A204.1 (cell line): Measurements from ENCODE around the gene CCND1.
A peak's percentile ranks its signal among the peaks of the same experiment; 100 is the strongest.

Source experiments
- FAIRE-seq: peaks from 2 replicates; lab custom pipeline; 2012; peaks lifted over from hg19 to GRCh38; lab: Jason Lieb, UNC

Gene CCND1

DNA sequence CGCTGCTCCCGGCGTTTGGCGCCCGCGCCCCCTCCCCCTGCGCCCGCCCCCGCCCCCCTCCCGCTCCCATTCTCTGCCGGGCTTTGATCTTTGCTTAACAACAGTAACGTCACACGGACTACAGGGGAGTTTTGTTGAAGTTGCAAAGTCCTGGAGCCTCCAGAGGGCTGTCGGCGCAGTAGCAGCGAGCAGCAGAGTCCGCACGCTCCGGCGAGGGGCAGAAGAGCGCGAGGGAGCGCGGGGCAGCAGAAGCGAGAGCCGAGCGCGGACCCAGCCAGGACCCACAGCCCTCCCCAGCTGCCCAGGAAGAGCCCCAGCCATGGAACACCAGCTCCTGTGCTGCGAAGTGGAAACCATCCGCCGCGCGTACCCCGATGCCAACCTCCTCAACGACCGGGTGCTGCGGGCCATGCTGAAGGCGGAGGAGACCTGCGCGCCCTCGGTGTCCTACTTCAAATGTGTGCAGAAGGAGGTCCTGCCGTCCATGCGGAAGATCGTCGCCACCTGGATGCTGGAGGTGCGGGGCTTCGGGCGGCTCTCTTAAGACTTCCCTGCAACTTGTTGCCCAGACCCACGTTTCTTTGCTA lies at the start of gene CCND1:
Gene CCND1 (plus strand): TSS at position 162 of the 587 bp plus-strand sequence. CDS start 158 bp downstream, at position 320.
- no peak for FAIRE-seq

DNA sequence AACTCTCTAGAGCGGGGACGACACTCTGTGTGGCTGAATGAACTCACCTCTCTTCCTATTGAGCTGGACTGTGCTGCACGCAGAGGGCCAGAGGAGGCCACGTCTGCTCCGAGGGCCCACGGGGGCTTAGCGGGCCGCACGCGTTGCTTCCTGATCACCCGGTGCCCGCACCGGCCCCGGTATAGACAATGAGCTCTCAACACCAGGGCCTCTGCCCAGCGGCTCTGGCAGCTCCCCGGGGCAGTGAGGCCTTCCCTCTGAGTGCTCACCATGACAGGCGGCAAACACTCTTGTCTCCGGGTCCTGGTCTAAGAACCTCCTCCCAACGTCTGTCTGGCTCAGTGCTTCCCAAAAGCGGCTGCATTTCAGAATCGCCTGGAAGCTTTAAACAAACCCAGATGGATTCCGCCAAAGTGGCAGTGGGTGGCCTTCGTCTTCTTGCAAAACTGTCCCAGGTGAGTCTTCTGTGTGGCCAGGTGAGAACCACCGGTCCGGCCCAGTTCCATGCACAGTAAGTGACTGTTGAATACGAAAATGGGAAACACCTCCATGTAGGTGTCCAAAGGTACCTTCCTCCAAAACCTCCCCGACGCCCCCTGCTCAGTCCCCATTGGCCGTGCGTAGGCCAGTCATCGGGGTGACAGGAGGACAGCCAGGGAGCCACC lies 47.8 kb upstream of the CCND1 start:
- no peak for FAIRE-seq

DNA sequence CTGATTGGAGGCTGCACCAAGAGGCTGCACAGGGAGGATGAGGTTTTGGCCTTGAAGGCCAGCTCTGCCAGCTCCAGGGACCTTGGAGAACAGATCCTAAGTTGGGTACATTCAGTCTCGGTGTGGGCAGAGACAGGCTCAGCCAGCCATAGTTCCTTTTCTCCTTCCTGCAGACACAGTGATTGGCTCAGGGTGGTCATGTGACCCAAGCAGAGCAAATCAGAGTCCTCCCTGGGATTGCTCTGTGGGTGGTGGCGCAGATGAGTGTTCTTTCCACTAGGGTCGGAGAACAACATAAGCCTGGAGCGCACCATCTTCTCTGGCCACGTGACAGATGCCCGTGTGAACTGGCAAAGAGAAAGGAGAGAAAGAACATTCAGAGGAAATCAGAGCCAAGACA lies 47.1 kb upstream of the CCND1 start:
- no peak for FAIRE-seq

GRCh38 chr11:69594481-69594880 lies 46.5 kb upstream of the CCND1 start:
- FAIRE-seq = no peak

DNA sequence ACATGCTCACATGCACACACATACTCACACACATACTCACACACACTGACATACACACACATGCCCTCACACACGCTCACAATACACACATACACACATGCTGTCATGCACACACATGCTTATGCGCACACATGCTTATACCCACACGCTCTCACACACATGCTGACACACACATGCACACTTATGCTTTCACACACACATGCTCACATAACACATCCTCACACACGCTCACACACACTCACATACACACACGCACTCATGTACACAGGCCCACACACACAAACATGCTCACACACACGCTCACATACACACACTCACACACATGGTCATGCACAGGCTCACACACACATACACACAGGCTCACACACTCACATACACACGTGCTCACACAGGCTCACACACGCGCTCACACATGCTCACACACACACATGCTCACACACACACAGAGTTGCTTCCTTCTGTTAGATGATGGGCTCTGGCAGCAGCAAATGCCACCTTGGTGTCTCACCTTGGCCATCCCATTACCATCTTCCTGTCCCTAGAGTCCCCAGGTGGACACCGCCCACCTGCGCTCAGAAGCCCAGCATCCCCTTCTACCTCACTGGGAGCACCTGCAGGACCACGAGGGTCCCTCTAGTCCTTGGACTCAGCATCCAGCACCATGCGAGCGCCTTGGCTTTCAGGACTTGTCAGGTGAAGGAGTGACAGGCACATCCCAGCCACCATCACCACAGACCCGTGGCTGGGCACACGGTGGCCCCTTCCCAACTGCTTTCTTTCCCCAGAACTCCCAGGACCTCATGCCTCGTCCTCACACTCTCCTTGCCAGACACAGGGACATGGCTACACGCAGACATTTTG lies 44.9 kb upstream of the CCND1 start:
- no peak for FAIRE-seq

DNA sequence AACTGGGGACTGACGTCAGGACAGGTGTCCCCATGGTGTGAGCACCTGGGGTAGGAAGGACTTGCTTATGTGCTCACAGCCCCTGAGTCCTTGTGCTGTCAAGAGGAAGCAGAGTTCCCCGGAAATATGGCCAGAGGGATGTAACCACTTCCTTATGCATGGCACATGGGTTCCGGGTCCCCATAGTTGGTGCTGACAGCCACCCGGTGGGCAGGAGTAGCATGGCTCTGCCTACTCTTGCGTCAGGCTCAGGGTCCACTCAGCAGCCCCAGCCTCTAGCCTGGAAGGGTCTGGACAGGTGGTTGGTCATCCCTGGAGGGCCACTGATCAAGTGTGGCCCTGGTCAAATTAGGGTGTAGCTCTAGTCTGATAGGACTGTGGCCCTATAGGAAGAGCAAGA lies 42.8 kb upstream of the CCND1 start:
- FAIRE-seq = no peak

GRCh38 chr11:69599502-69599901 lies 41.5 kb upstream of the CCND1 start:
- FAIRE-seq = peak; percentile 91

DNA sequence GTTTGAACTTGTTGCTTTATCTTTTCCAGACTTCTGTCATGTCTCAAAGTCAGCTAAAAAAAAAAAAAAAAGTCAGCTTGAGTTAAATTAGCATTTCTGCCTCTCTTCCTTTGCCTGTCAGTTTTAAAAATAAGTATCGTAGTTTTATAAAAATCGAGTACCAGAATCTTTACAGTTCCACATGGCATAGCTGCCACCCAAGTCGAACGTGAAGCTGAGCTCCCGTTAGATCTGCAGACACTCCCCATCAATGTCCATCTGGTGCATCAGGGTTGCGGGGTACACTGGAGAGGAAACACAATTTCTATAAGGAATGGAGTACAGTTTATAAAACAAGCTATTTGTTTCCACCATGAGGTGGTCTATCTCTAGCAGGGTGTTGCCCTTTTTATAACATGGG lies 41.0 kb upstream of the CCND1 start:
- FAIRE-seq = no peak

- peak; percentile 25 for FAIRE-seq
Observed at GRCh38 chr11:69601011-69601975, 39.7 kb upstream of the CCND1 start.

DNA sequence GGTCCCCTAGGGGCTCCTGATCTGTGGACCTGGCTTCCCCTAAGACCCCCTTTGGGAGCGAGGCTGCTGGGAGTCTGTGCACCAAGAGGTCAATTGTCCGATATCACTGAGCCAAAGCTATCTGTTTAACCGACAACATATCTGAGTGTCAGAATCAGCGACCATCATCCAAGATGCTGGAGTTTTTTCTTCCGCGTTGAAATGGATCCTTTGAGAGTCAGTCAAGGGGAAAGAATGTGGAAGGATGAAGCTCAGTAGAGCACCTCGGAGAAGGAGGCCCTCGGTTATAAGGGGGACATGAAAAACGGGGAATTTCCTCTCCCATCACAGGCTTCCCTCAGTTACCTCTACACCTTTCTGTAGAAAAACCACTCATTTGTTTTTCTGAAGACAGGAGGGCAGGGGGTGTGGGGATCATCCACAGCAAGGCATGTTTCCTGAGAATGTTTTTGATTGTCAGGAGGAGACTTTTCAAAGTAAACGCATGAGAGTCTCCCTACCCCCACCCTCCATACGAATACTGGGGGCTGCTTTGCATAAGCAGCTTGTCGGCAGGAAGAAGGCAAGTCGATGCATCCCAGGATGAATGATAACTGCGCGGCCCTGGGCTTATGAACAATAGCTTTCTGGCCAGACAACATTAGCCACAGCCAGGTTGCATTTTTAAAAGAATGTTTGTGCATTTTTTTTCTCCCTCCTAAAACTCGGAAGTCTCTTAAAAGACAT lies 37.7 kb upstream of the CCND1 start:
- FAIRE-seq = no peak

GRCh38 chr11:69604055-69604454 lies 36.9 kb upstream of the CCND1 start:
- peak; percentile 94 for FAIRE-seq

DNA sequence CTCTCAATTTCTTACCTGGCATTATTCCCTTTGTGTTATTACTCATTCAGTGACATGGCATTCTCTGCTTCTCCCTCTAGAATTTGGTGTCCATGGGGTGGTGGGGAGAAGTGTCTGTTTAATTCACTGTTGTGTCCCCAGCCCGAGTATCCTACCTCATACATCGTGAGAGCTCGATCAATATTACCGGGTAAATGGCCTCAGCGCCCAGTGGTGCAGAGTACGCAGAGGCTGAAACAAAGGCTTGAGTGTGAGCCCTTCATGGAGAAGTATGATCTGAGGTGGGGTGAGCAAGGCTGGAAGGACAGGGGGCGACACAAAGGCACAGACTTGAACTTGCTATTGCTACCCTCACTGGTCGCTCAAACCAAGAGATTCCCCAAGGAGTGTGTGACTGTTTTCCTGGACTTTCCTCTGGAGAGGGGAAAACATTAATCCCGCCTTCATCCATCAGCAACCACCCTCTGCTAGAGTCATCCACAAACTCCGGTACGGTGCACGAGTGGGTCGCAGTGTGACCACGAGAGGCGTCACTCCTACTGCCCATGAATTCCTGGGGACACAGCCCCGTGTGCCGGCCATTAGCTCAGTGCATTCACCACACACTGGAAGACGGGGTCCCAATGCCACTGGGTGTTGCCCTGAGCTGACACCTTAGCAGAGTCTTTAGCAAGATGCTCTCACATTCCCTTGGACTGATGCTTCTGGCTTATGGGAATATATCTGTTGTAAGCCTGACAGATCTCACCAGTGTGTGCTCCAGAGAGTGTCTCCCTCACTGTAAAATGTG lies 35.0 kb upstream of the CCND1 start:
- FAIRE-seq = no peak

- no peak for FAIRE-seq
Observed at GRCh38 chr11:69609351-69609750, 31.6 kb upstream of the CCND1 start.

- no peak for FAIRE-seq
Observed at GRCh38 chr11:69611548-69612526, 29.1 kb upstream of the CCND1 start.

DNA sequence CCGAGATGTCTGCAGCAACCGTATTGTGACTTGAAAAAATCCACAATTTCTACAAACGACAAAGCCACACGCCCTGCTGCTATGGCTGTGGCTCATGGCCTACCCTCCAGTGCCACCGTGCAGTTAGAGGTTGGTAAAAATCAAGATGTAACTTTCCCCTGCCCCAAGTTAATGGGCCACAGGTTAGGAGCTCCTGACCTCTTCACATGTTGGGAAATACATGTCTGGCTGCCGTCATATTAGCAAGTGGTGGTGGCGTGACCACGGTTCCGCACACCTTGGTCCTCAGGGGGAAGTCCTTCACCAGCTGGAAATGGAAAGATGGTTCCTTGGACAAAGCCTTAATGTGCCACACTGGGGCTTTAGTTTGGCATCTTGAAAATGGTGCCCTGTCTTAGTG lies 27.4 kb upstream of the CCND1 start:
- FAIRE-seq = no peak

DNA sequence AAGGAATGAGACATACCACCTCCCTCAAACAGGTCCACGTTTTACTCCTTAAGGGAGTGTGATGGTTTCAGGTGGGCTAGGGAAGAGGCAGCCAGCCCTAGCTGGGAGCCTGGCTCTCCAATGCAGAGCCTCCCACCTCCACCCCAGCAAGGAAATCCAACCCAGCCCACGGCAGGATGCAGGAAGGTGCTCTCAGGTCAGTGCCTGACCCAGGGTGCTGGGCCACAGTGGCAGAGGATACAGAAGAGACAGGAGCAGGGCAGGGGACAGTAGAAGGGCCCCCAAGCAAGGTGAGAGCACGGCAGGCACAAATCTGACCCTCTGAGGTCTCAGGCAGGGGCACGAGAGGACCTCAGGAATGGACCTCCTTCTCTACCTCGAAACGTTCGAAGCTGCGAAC lies 26.9 kb upstream of the CCND1 start:
- FAIRE-seq = no peak

DNA sequence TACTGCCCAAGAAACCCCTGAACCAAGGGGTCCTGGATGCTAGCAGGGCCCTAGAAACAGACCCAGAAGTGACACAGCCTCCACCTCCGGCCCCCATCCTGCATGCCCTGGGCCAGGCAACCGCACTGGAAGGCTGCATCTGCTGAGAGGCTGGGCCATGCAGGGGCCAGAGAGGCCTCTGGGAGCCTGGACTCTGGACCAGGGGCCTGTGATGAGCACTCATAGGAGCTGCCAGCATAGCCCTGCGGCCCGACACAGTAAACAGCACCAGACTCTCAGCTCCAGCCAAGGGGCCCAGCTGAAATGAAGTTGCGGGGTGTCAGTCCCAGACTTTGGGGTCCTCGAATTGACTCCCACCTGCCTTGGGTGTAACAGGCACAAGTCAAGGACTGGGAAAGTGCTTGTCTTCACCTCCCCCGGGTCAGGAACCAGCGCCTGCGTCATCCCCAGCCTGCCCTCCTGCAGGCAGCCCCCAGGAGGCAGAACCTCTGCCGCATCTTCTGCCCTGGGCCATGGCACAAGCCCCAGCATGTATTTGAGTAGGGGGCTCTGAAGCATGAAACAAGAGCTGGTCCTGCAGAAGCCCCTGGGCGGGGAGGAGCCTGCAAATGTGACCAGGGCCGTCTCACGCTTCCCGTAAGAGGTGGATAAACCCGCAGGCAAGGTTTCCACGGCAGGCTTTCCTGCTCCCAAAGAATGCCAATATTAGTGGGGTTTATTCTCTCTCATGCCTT lies 25.2 kb upstream of the CCND1 start:
- FAIRE-seq = no peak

- no peak for FAIRE-seq
Observed at GRCh38 chr11:69617220-69617619, 23.7 kb upstream of the CCND1 start.

- FAIRE-seq = no peak
Observed at GRCh38 chr11:69617682-69618081, 23.3 kb upstream of the CCND1 start.
